HepG2 (cell line): ENCODE measurements around the gene NFIL3. TPM values are rescaled to one million over a fixed set of nuclear protein-coding genes. Genes with fewer than 3 reads are reported as not detected.

Experiments
- ARHGAP35 ChIP-seq: sonication (generic); formaldehyde crosslinking; IDR thresholded peaks from 2 replicates; pipeline ENCODE4 v1.9.0; 2022; ENCODE audit warnings: mild to moderate bottlenecking, inconsistent platforms, moderate library complexity, missing genetic modification reagents, borderline replicate concordance
- FOSL1 ChIP-seq: sonication (generic); formaldehyde crosslinking; IDR thresholded peaks from 2 replicates; pipeline ENCODE4 v1.9.0; 2021; ENCODE audit warnings: missing genetic modification reagents, borderline replicate concordance
- FOXK2 ChIP-seq: fragments of 450-650 bp; IDR thresholded peaks from 2 replicates; pipeline ENCODE4 v1.6.1; 2016
- GLI4 ChIP-seq: sonication (generic); formaldehyde crosslinking; IDR thresholded peaks from 2 replicates; pipeline ENCODE4 v1.5.1; 2020; ENCODE audit warnings: missing genetic modification reagents, mild to moderate bottlenecking, moderate library complexity, borderline replicate concordance
- HOXA7 ChIP-seq: sonication (generic); formaldehyde crosslinking; IDR thresholded peaks from 2 replicates; pipeline ENCODE4 v1.8.1; 2022; ENCODE audit warnings: mild to moderate bottlenecking, missing genetic modification reagents, moderate library complexity
- KDM5A ChIP-seq: fragments of 200-600 bp; sonication (generic); IDR thresholded peaks from 2 replicates; pipeline ENCODE4 v1.7.0; 2018; ENCODE audit warnings: antibody characterized with exemption, mild to moderate bottlenecking, low read length, borderline replicate concordance
- NR3C1 ChIP-seq: sonication (generic); formaldehyde crosslinking; IDR thresholded peaks from 2 replicates; pipeline ENCODE4 v1.4.0; 2020; ENCODE audit warnings: missing genetic modification reagents
- PHF21A ChIP-seq: sonication (generic); formaldehyde crosslinking; IDR thresholded peaks from 2 replicates; pipeline ENCODE4 v1.5.0; 2020; ENCODE audit warnings: mild to moderate bottlenecking, missing genetic modification reagents
- PITX1 ChIP-seq: sonication (generic); formaldehyde crosslinking; IDR thresholded peaks from 2 replicates; pipeline ENCODE4 v1.5.1; 2020; ENCODE audit warnings: mild to moderate bottlenecking, missing genetic modification reagents
- SOX5 ChIP-seq: IDR thresholded peaks from 2 replicates; pipeline ENCODE4 v1.6.1; 2016; ENCODE audit warnings: borderline replicate concordance
- TSC22D2 ChIP-seq: sonication (generic); formaldehyde crosslinking; IDR thresholded peaks from 2 replicates; pipeline ENCODE4 v1.5.1; 2020; ENCODE audit warnings: missing genetic modification reagents, mild to moderate bottlenecking, borderline replicate concordance
- ZNF24 ChIP-seq: fragments of 450-650 bp; IDR thresholded peaks from 2 replicates; pipeline ENCODE4 v1.6.1; 2017; ENCODE audit warnings: antibody characterized with exemption, mild to moderate bottlenecking
- ZNF30 ChIP-seq: sonication (generic); formaldehyde crosslinking; IDR thresholded peaks from 2 replicates; pipeline ENCODE4 v1.5.0; 2020; ENCODE audit warnings: mild to moderate bottlenecking, missing genetic modification reagents
- ZNF644 ChIP-seq: IDR thresholded peaks from 2 replicates; pipeline ENCODE4 v1.6.1; 2016; ENCODE audit warnings: low read depth
- ZNF691 ChIP-seq: sonication (generic); formaldehyde crosslinking; IDR thresholded peaks from 2 replicates; pipeline ENCODE4 v1.4.0; 2020; ENCODE audit warnings: missing genetic modification reagents, low read depth, mild to moderate bottlenecking, borderline replicate concordance
- polyA plus RNA-seq, 8 experiments: library from polyadenylated mRNA; depleted of rRNA in 3 of 8; stranded (reverse) in 7 of 8; unstranded in 1 of 8; fragments of >200 nt; fragmentation: Illumina TruSeq in 4 of 8; extraction: Trizol in 4 of 8; gene quantifications; 2 replicates each; pipeline versions ENCODE4 v1.2.1 to v1.2.3, GENCODE V29; 2011 to 2016; ENCODE audit warnings: low read depth in 4 of 8, missing spikeins in 1 of 8, mixed read lengths in 1 of 8; ENCODE audit not compliant: insufficient read depth in 1 of 8
- total RNA-seq, 5 experiments: library from RNA; depleted of rRNA; stranded (reverse); fragments of >200 nt; fragmentation: Illumina TruSeq; extraction: Trizol; gene quantifications; 2 replicates each; pipeline ENCODE4 v1.2.3, GENCODE V29; 2016; ENCODE audit warnings: low read depth in 1 of 5
- TF ChIP-seq, protein P1 (sequence below): sonication (generic); formaldehyde crosslinking; IDR thresholded peaks from 2 replicates; pipeline ENCODE4 v1.4.0; 2020; ENCODE audit warnings: missing genetic modification reagents, borderline replicate concordance
- TF ChIP-seq, protein P2 (sequence below): sonication (generic); formaldehyde crosslinking; IDR thresholded peaks from 2 replicates; pipeline ENCODE4 v1.8.0; 2023; ENCODE audit warnings: mild to moderate bottlenecking, missing genetic modification reagents

The NFIL3 gene
- total and polyA plus RNA-seq, 2 of the 13 experiments (the other 11 are each of a cell fraction or from before 2014, with no cell fraction given), result 46.6 to 54.2 TPM

- TF ChIP-seq, protein P1, sequence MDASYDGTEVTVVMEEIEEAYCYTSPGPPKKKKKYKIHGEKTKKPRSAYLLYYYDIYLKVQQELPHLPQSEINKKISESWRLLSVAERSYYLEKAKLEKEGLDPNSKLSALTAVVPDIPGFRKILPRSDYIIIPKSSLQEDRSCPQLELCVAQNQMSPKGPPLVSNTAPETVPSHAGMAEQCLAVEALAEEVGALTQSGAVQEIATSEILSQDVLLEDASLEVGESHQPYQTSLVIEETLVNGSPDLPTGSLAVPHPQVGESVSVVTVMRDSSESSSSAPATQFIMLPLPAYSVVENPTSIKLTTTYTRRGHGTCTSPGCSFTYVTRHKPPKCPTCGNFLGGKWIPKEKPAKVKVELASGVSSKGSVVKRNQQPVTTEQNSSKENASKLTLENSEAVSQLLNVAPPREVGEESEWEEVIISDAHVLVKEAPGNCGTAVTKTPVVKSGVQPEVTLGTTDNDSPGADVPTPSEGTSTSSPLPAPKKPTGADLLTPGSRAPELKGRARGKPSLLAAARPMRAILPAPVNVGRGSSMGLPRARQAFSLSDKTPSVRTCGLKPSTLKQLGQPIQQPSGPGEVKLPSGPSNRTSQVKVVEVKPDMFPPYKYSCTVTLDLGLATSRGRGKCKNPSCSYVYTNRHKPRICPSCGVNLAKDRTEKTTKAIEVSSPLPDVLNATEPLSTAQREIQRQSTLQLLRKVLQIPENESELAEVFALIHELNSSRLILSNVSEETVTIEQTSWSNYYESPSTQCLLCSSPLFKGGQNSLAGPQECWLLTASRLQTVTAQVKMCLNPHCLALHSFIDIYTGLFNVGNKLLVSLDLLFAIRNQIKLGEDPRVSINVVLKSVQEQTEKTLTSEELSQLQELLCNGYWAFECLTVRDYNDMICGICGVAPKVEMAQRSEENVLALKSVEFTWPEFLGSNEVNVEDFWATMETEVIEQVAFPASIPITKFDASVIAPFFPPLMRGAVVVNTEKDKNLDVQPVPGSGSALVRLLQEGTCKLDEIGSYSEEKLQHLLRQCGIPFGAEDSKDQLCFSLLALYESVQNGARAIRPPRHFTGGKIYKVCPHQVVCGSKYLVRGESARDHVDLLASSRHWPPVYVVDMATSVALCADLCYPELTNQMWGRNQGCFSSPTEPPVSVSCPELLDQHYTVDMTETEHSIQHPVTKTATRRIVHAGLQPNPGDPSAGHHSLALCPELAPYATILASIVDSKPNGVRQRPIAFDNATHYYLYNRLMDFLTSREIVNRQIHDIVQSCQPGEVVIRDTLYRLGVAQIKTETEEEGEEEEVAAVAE (CRISPR knock-in tag), result 0 out of 2 replicates have a peak, but pooled peaks have one; percentile 40
- 0 out of 2 replicates have a peak, but pooled peaks have one; percentile 43 for TF ChIP-seq ZNF691 (CRISPR knock-in tag)
- no peak for TF ChIP-seq HOXA7 (CRISPR knock-in tag)
- peak; percentile 60; the same call in 1 of the 2 replicates for TF ChIP-seq PITX1
- TF ChIP-seq, protein P2, sequence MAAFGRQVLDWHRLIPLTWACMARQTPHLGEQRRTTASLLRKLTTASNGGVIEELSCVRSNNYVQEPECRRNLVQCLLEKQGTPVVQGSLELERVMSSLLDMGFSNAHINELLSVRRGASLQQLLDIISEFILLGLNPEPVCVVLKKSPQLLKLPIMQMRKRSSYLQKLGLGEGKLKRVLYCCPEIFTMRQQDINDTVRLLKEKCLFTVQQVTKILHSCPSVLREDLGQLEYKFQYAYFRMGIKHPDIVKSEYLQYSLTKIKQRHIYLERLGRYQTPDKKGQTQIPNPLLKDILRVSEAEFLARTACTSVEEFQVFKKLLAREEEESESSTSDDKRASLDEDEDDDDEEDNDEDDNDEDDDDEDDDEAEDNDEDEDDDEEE (CRISPR knock-in tag), result no peak
- TF ChIP-seq PHF21A (CRISPR knock-in tag), result peak; percentile 60; the same call in 1 of the 2 replicates
- TF ChIP-seq ZNF24, result 0 out of 2 replicates have a peak, but pooled peaks have one; percentile 15
- TF ChIP-seq KDM5A, result no peak; the same call in 1 of the 2 replicates
- TF ChIP-seq FOSL1, result peak; percentile 93
- TF ChIP-seq ZNF30 (CRISPR knock-in tag), result no peak
- TF ChIP-seq GLI4 (CRISPR knock-in tag), result no peak
- TF ChIP-seq FOXK2, result no peak
- peak; percentile 64; the same call in 1 of the 2 replicates for TF ChIP-seq ZNF644 (CRISPR knock-in tag)
- no peak for TF ChIP-seq ARHGAP35
- no peak for TF ChIP-seq TSC22D2 (CRISPR knock-in tag)
- peak; percentile 75; the same call in 1 of the 2 replicates for TF ChIP-seq SOX5 (CRISPR knock-in tag)
- TF ChIP-seq NR3C1, result no peak
Measured at GRCh38 chr9:91419222-91420191, 4.1 kb downstream of the NFIL3 start (continued).
